Panc1 (cell line): ENCODE data around the gene NRCAM. TPM values are rescaled to one million over a fixed set of nuclear protein-coding genes. Genes with fewer than 3 reads are reported as not detected.

Source experiments
- ATAC-seq: fragments of 200-7000 bp; cut with Tn5 transposase; 2 replicates; pipeline ENCODE4 v1.9.1; 2020; ENCODE audit warnings: mild to moderate bottlenecking, moderate library complexity
- BruUV-seq: library from RNA; stranded (reverse); fragments of 400-500 nt; replicated peaks from 2 replicates; lab custom pipeline; 2021; lab: Mats Ljungman, UMichigan
- CTCF ChIA-PET: fragments of 300-600 bp; sonication (Branson Sonifier 250); formaldehyde crosslinking; loops from one replicate; lab custom pipeline; 2022; ENCODE audit warnings: antibody characterized with exemption; lab: Charles Lee
- POLR2A ChIA-PET: fragments of 300-600 bp; sonication (Branson Sonifier 250); formaldehyde crosslinking; loops from one replicate; lab custom pipeline; 2022; ENCODE audit warnings: antibody characterized with exemption; lab: Charles Lee
- DNase-seq: peaks from one replicate; pipeline ENCODE4 v3.0.0-alpha.2; 2010; ENCODE audit warnings: low read depth, low spot score
- H3K27ac ChIP-seq: 2 replicates; pipeline ENCODE4 v1.5.1; 2011; ENCODE audit warnings: mild to moderate bottlenecking, low read length, inconsistent platforms
- H3K27me3 ChIP-seq: fragments of 200-500 bp; sonication (Bioruptor generic); 2 replicates; pipeline ENCODE4 v1.6.0; 2014; ENCODE audit warnings: low read length, inconsistent platforms; ENCODE audit not compliant: control insufficient read depth, insufficient read depth
- H3K36me3 ChIP-seq: fragments of 200-500 bp; sonication (Bioruptor generic); 2 replicates; pipeline ENCODE4 v1.5.1; 2014; ENCODE audit warnings: inconsistent platforms, mild to moderate bottlenecking, low read length, moderate library complexity; ENCODE audit not compliant: control insufficient read depth, insufficient read depth
- H3K4me1 ChIP-seq: 2 replicates; pipeline ENCODE4 v1.5.1; 2011; ENCODE audit warnings: inconsistent platforms, mild to moderate bottlenecking, low read length, moderate library complexity; ENCODE audit not compliant: control insufficient read depth, insufficient read depth
- H3K4me3 ChIP-seq, 2 experiments: 2 replicates each; pipeline ENCODE4 v1.5.1; 2011 to 2012; ENCODE audit warnings: low read depth in 2 of 2, low read length in 2 of 2, mild to moderate bottlenecking in 2 of 2, inconsistent platforms in 1 of 2, moderate library complexity in 1 of 2
- H3K9me3 ChIP-seq: fragments of 200-500 bp; sonication (Bioruptor generic); 2 replicates; pipeline ENCODE4 v1.5.1; 2014; ENCODE audit warnings: low read depth, mild to moderate bottlenecking, inconsistent platforms, low read length, moderate library complexity; ENCODE audit not compliant: control insufficient read depth, insufficient read depth
- CTCF ChIP-seq: fragments of 450-650 bp; IDR thresholded peaks from 2 replicates; pipeline ENCODE4 v1.5.1; 2017; ENCODE audit warnings: mild to moderate bottlenecking
- POLR2AphosphoS5 ChIP-seq: IDR thresholded peaks from 2 replicates; pipeline ENCODE4 v1.6.1; 2012; ENCODE audit warnings: mild to moderate bottlenecking, low read depth, low read length, moderate library complexity
- REST ChIP-seq, 2 experiments: IDR thresholded peaks; 2 replicates each; pipeline ENCODE4 v1.6.1; 2011 to 2012; ENCODE audit warnings: low read depth in 2 of 2, control low read depth in 1 of 2, low read length in 1 of 2, mild to moderate bottlenecking in 1 of 2, moderate library complexity in 1 of 2; ENCODE audit not compliant: insufficient read depth in 1 of 2
- SIN3A ChIP-seq: IDR thresholded peaks from 2 replicates; pipeline ENCODE4 v1.6.1; 2012; ENCODE audit warnings: low read depth, mild to moderate bottlenecking, low read length, moderate library complexity, borderline replicate concordance; ENCODE audit not compliant: insufficient read depth
- TCF7L2 ChIP-seq: IDR thresholded peaks from 2 replicates; pipeline ENCODE4 v1.6.1; 2011; ENCODE audit warnings: mild to moderate bottlenecking, low read depth, low read length, inconsistent platforms
- in situ Hi-C: cut with HindIII; loops from 2 replicates; pipeline ENCODE4 v1.10.0; 2016; ENCODE audit warnings: low sequenced_read_pairs, low pct_unique_long_range_greater_than_20kb
- intact Hi-C: fragments of 100-400 bp; cut with micrococcal nuclease; formaldehyde crosslinking; loops from one replicate; pipeline ENCODE4 v1.10.0; 2022; ENCODE audit not compliant: unreplicated experiment
- total RNA-seq: library from RNA; stranded (reverse); gene quantifications from one replicate; pipeline ENCODE4 v1.2.1, GENCODE V29; 2021; ENCODE audit not compliant: unreplicated experiment

NRCAM gene
- total RNA-seq, 1 experiment from 2014 or later, result 0.21 TPM

GRCh38 chr7:108402865-108403264 lies 53.4 kb downstream of the NRCAM start:
- Histone ChIP-seq H3K36me3 (no peaks in the 10 kb centered on the region), H3K9me3 (no peaks in the 10 kb centered on the region), H3K4me3 (no peak overlapping the region), H3K27me3 (peaks cover 2% of the 10 kb centered on the region; the same call in 1 of the 2 replicates), H3K27ac (no peak overlapping the region), H3K4me1 (no peaks in the 10 kb centered on the region)
- in situ Hi-C loops (no loop called here), intact Hi-C loops (no loop called here)
- ChIA-PET CTCF (no interaction called here), POLR2A (no interaction called here)
- no peak for DNase-seq
- ATAC-seq, result no peak
- BruUV-seq, result no TSS peak
- TF ChIP-seq CTCF, result no peak
- TF ChIP-seq POLR2AphosphoS5, result no peak
- TF ChIP-seq SIN3A, result no peak
- no peak for TF ChIP-seq TCF7L2
- TF ChIP-seq REST (IDR thresholded peaks at IDR 0.05; ENCODE audit: insufficient read depth in 1 of 2, low read depth in 2 of 2, low read length in 1 of 2), result no peak

GRCh38 chr7:108396080-108396479 lies 60.2 kb downstream of the NRCAM start:
- in situ Hi-C loops (no loop called here), intact Hi-C loops (no loop called here)
- BruUV-seq, result no TSS peak
- Histone ChIP-seq H3K27me3 (peaks cover 5% of the 10 kb centered on the region), H3K4me3 (no peak overlapping the region), H3K27ac (no peak overlapping the region), H3K4me1 (no peaks in the 10 kb centered on the region), H3K36me3 (no peaks in the 10 kb centered on the region), H3K9me3 (no peaks in the 10 kb centered on the region)
- ChIA-PET POLR2A (no interaction called here), CTCF (no interaction called here)
- ATAC-seq (no peak), DNase-seq (no peak)
- TF ChIP-seq REST (IDR thresholded peaks at IDR 0.05; ENCODE audit: insufficient read depth in 1 of 2, low read depth in 2 of 2, low read length in 1 of 2), result no peak
- TF ChIP-seq TCF7L2, result no peak
- TF ChIP-seq POLR2AphosphoS5, result no peak
- no peak for TF ChIP-seq CTCF
- no peak for TF ChIP-seq SIN3A
